Mesendoderm (in vitro differentiated cells): ENCODE data around the gene SPAG5.
"Not testable (repeated sequence)": the region's sequence is repeated elsewhere in the genome, so short reads cannot be mapped to it uniquely, and the experiment has no call there.

ENCODE experiments used
- DNase-seq: peaks from one replicate; pipeline ENCODE4 v3.0.0; 2013
- H2AK5ac ChIP-seq: 2 replicates; pipeline ENCODE4 v1.6.1; 2013; ENCODE audit warnings: low read length, inconsistent platforms
- H2BK120ac ChIP-seq: 2 replicates; pipeline ENCODE4 v1.6.1; 2013; ENCODE audit warnings: low read depth, mild to moderate bottlenecking, low read length, moderate library complexity, mixed read lengths
- H2BK15ac ChIP-seq: replicated peaks from 2 replicates; pipeline ENCODE4 v1.6.1; 2013; ENCODE audit warnings: low read depth, mild to moderate bottlenecking, moderate library complexity
- H2BK5ac ChIP-seq: 2 replicates; pipeline ENCODE4 v1.6.1; 2013; ENCODE audit warnings: low read length, inconsistent platforms
- H3K18ac ChIP-seq: 2 replicates; pipeline ENCODE4 v1.6.1; 2013; ENCODE audit warnings: mild to moderate bottlenecking, low read length, mixed read lengths
- H3K23ac ChIP-seq: one replicate; pipeline ENCODE4 v1.6.1; 2013; ENCODE audit warnings: low read length
- H3K27ac ChIP-seq: 2 replicates; pipeline ENCODE4 v1.5.1; 2013; ENCODE audit warnings: low read depth, mild to moderate bottlenecking, inconsistent platforms, low read length, moderate library complexity
- H3K27me3 ChIP-seq: 2 replicates; pipeline ENCODE4 v1.6.1; 2013; ENCODE audit warnings: low read length, control low read depth, mild to moderate bottlenecking, inconsistent platforms; ENCODE audit not compliant: insufficient read depth, poor library complexity
- H3K36me3 ChIP-seq: 2 replicates; pipeline ENCODE4 v1.6.1; 2013; ENCODE audit warnings: low read length, inconsistent platforms; ENCODE audit not compliant: control insufficient read depth, insufficient read depth
- H3K4ac ChIP-seq: one replicate; pipeline ENCODE4 v1.6.1; 2013; ENCODE audit warnings: low read depth, mild to moderate bottlenecking, low read length, moderate library complexity
- H3K4me1 ChIP-seq: 2 replicates; pipeline ENCODE4 v1.6.1; 2013; ENCODE audit warnings: low read depth, low read length, inconsistent platforms; ENCODE audit not compliant: control insufficient read depth
- H3K4me2 ChIP-seq: 2 replicates; pipeline ENCODE4 v1.6.1; 2013; ENCODE audit warnings: low read length
- H3K4me3 ChIP-seq: 2 replicates; pipeline ENCODE4 v1.5.1; 2013; ENCODE audit warnings: mild to moderate bottlenecking, low read length
- H3K56ac ChIP-seq: one replicate; pipeline ENCODE4 v1.6.1; 2013; ENCODE audit warnings: low read length
- H3K79me1 ChIP-seq: 2 replicates; pipeline ENCODE4 v1.6.1; 2013; ENCODE audit warnings: low read length, inconsistent platforms
- H3K79me2 ChIP-seq: 2 replicates; pipeline ENCODE4 v1.6.1; 2013; ENCODE audit warnings: mild to moderate bottlenecking, low read length; ENCODE audit not compliant: control insufficient read depth, insufficient read depth
- H3K9ac ChIP-seq: 2 replicates; pipeline ENCODE4 v1.6.1; 2013; ENCODE audit warnings: low read length, inconsistent platforms
- H4K5ac ChIP-seq: one replicate; pipeline ENCODE4 v1.6.1; 2013; ENCODE audit warnings: low read length
- H4K8ac ChIP-seq: one replicate; pipeline ENCODE4 v1.6.1; 2013; ENCODE audit warnings: low read depth, mild to moderate bottlenecking, control low read depth, low read length, moderate library complexity
- WGBS: extraction: QIAGEN DNeasy Blood & Tissue Kit; methylation state at CpG from one replicate; pipeline ENCODE4 v1.1.7; 2013; ENCODE audit warnings: low lambda C conversion rate, missing lambda C conversion rate; ENCODE audit not compliant: insufficient coverage; ENCODE audit errors: extremely low coverage; 5-methylcytosine and 5-hydroxymethylcytosine counted together

SPAG5 gene

GRCh38 chr17:28578246-28579195 is 20.3 kb downstream of the SPAG5 start:
- H2BK120ac ChIP-seq = no peak overlapping the region

GRCh38 chr17:28577466-28577824 is 21.4 kb downstream of the SPAG5 start:
- H3K4me1 ChIP-seq = peaks cover 5% of the 10 kb centered on the region
- H3K23ac ChIP-seq = no peak overlapping the region

More at GRCh38 chr17:28578246-28579195, 20.3 kb downstream of the SPAG5 start:
- Histone ChIP-seq H3K4ac (no peak overlapping the region), H3K79me2 (no peaks in the 10 kb centered on the region), H2BK15ac (no peak overlapping the region), H3K27ac (no peak overlapping the region), H3K79me1 (no peaks in the 10 kb centered on the region), H3K27me3 (no peaks in the 10 kb centered on the region), H4K5ac (no peak overlapping the region), H3K4me2 (no peak overlapping the region), H3K56ac (no peak overlapping the region), H3K9ac (no peak overlapping the region), H3K4me3 (no peak overlapping the region), H3K18ac (no peak overlapping the region), H3K4me1 (peaks cover 5% of the 10 kb centered on the region), H3K23ac (no peak overlapping the region), H2BK5ac (no peak overlapping the region), H2AK5ac (no peak overlapping the region), H4K8ac (no peak overlapping the region), H3K36me3 (peaks cover 22% of the 10 kb centered on the region)
- DNase-seq = no peak
- no CpG with 5 or more reads among the region's 8 CpGs for WGBS

GRCh38 chr17:28576758-28577465 is 21.9 kb downstream of the SPAG5 start, which contains the start of gene ALDOC:
ALDOC (minus strand) TSS chr17:28576895; CDS start chr17:28575532, 1,363 bp downstream.
- no peak within 1 kb of the TSS for H2BK15ac ChIP-seq
- no peak within 1 kb of the TSS for H4K8ac ChIP-seq
- peak; percentile 98 for DNase-seq
- no CpG with 5 or more reads among the region's 26 CpGs for WGBS
- no peak within 1 kb of the TSS for H4K5ac ChIP-seq
- H3K79me2 ChIP-seq = no peaks in the 10 kb centered on the region
- peak within 1 kb of the TSS; percentile 7 for H3K4me2 ChIP-seq
- no peak within 1 kb of the TSS for H3K4ac ChIP-seq
- peak within 1 kb of the TSS; percentile 15 for H3K27ac ChIP-seq
- no peak within 1 kb of the TSS for H3K23ac ChIP-seq
- H3K18ac ChIP-seq = no peak within 1 kb of the TSS
- peak within 1 kb of the TSS; percentile 65 for H3K56ac ChIP-seq
- no peak within 1 kb of the TSS for H3K4me3 ChIP-seq
- H3K27me3 ChIP-seq = no peaks in the 10 kb centered on the region
- H3K9ac ChIP-seq = peak within 1 kb of the TSS; percentile 43
- H3K79me1 ChIP-seq = no peaks in the 10 kb centered on the region
- H2BK5ac ChIP-seq = no peak within 1 kb of the TSS
- peaks cover 15% of the 10 kb centered on the region for H3K36me3 ChIP-seq
- H2BK120ac ChIP-seq = no peak within 1 kb of the TSS
- H2AK5ac ChIP-seq = no peak within 1 kb of the TSS
- H3K4me1 ChIP-seq = peaks cover 6% of the 10 kb centered on the region

More at GRCh38 chr17:28577466-28577824, 21.4 kb downstream of the SPAG5 start:
- no peaks in the 10 kb centered on the region for H3K27me3 ChIP-seq
- H2BK5ac ChIP-seq = no peak overlapping the region
- H3K79me1 ChIP-seq = no peaks in the 10 kb centered on the region
- WGBS = no CpG with 5 or more reads among the region's 3 CpGs
- H3K79me2 ChIP-seq = no peaks in the 10 kb centered on the region
- H2BK15ac ChIP-seq = no peak overlapping the region
- H2BK120ac ChIP-seq = no peak overlapping the region
- H3K27ac ChIP-seq = peak overlapping the region; percentile 15
- no peak overlapping the region for H3K4me2 ChIP-seq
- H4K5ac ChIP-seq = no peak overlapping the region
- no peak overlapping the region for H3K18ac ChIP-seq
- no peak for DNase-seq
- H3K36me3 ChIP-seq = peaks cover 20% of the 10 kb centered on the region
- no peak overlapping the region for H4K8ac ChIP-seq
- H3K4ac ChIP-seq = no peak overlapping the region
- peak overlapping the region; percentile 65 for H3K56ac ChIP-seq
- H2AK5ac ChIP-seq = no peak overlapping the region
- H3K4me3 ChIP-seq = no peak overlapping the region
- H3K9ac ChIP-seq = peak overlapping the region; percentile 43

GRCh38 chr17:28576016-28576415 is 22.8 kb downstream of the SPAG5 start:
- H2BK120ac ChIP-seq, H2BK5ac ChIP-seq, H3K4me3 ChIP-seq, DNase-seq, H3K27ac ChIP-seq, H3K9ac ChIP-seq, H3K79me1 ChIP-seq, H4K5ac ChIP-seq, H3K79me2 ChIP-seq, H4K8ac ChIP-seq, H3K4ac ChIP-seq, H3K4me2 ChIP-seq, H3K27me3 ChIP-seq, H3K18ac ChIP-seq, H3K4me1 ChIP-seq, H2AK5ac ChIP-seq, H2BK15ac ChIP-seq, H3K23ac ChIP-seq: not testable (repeated sequence)
- peaks cover 15% of the 10 kb centered on the region for H3K36me3 ChIP-seq
- H3K56ac ChIP-seq = peak overlapping the region; percentile 7
- no CpG with 5 or more reads among the region's 3 CpGs for WGBS

- H3K18ac ChIP-seq = no peak overlapping the region
- H3K36me3 ChIP-seq = peaks cover 15% of the 10 kb centered on the region
- H3K79me2 ChIP-seq = no peaks in the 10 kb centered on the region
- no peak overlapping the region for H3K27ac ChIP-seq
- H3K56ac ChIP-seq = no peak overlapping the region
- H2BK15ac ChIP-seq = no peak overlapping the region
- no peak overlapping the region for H3K4ac ChIP-seq
- no peak overlapping the region for H4K5ac ChIP-seq
- no peak overlapping the region for H3K23ac ChIP-seq
- no peaks in the 10 kb centered on the region for H3K79me1 ChIP-seq
- H2BK5ac ChIP-seq = no peak overlapping the region
- H3K27me3 ChIP-seq = no peaks in the 10 kb centered on the region
- no peak overlapping the region for H3K4me2 ChIP-seq
- H3K4me1 ChIP-seq = peaks cover 8% of the 10 kb centered on the region
- no peak overlapping the region for H2AK5ac ChIP-seq
- H3K4me3 ChIP-seq = no peak overlapping the region
- peak; percentile 42 for DNase-seq
- WGBS = no CpG with 5 or more reads among the region's 14 CpGs
- no peak overlapping the region for H2BK120ac ChIP-seq
- no peak overlapping the region for H4K8ac ChIP-seq
- no peak overlapping the region for H3K9ac ChIP-seq
Measured at GRCh38 chr17:28575126-28575795, 23.6 kb downstream of the SPAG5 start.
